CD4-positive, alpha-beta T cell (primary cell): Measurements from ENCODE around the gene ARCN1. TPM values are rescaled to one million over a fixed set of nuclear protein-coding genes. Genes with fewer than 3 reads are reported as not detected.

Source experiments
- ATAC-seq: fragments of 200-7000 bp; cut with Tn5 transposase; one replicate; pipeline ENCODE4 v1.10.0; 2022; ENCODE audit warnings: mild to moderate bottlenecking; ENCODE audit not compliant: poor library complexity
- CTCF ChIA-PET: fragments of 350-600 bp; sonication (Branson Sonifier 250); formaldehyde crosslinking; loops from one replicate; lab custom pipeline; 2021; ENCODE audit warnings: antibody characterized with exemption, inconsistent platforms; lab: Charles Lee
- POLR2A ChIA-PET: fragments of 350-600 bp; sonication (Branson Sonifier 250); formaldehyde crosslinking; loops from one replicate; lab custom pipeline; 2021; ENCODE audit warnings: antibody characterized with exemption, inconsistent platforms; lab: Charles Lee
- DNase-seq, 14 experiments: peaks; one replicate each; pipeline ENCODE4 v3.0.0-alpha.2; 2013 to 2020; ENCODE audit warnings: mixed read lengths in 2 of 14
- H3K27ac ChIP-seq, 2 donors: one replicate each; pipeline versions ENCODE4 v1.5.1 to v1.7.0; 2013; ENCODE audit warnings: low read length in 2 of 2, low read depth in 1 of 2, mild to moderate bottlenecking in 1 of 2
- H3K27me3 ChIP-seq, 2 experiments: 1 replicate in 1 of 2; 2 replicates in 1 of 2; pipeline versions ENCODE4 v1.6.1 to v1.7.0; 2013; ENCODE audit warnings: low read length in 2 of 2, control low read depth in 1 of 2, mild to moderate bottlenecking in 1 of 2, moderate library complexity in 1 of 2; ENCODE audit not compliant: insufficient read depth in 2 of 2, control insufficient read depth in 1 of 2
- H3K36me3 ChIP-seq: one replicate; pipeline ENCODE4 v1.6.1; 2013; ENCODE audit warnings: low read length, control low read depth; ENCODE audit not compliant: insufficient read depth
- H3K4me1 ChIP-seq: one replicate; pipeline ENCODE4 v1.6.1; 2013; ENCODE audit warnings: low read length, control low read depth; ENCODE audit not compliant: insufficient read depth
- H3K4me3 ChIP-seq: one replicate; pipeline ENCODE4 v1.5.1; 2013; ENCODE audit warnings: mild to moderate bottlenecking, low read length, moderate library complexity
- H3K9me3 ChIP-seq, 2 experiments: 1 replicate in 1 of 2; 2 replicates in 1 of 2; pipeline versions ENCODE4 v1.6.1 to v1.7.0; 2013; ENCODE audit warnings: low read length in 2 of 2, mild to moderate bottlenecking in 2 of 2, control low read depth in 1 of 2, moderate library complexity in 1 of 2; ENCODE audit not compliant: control insufficient read depth in 1 of 2, insufficient read depth in 1 of 2
- H3K27ac Mint-ChIP-seq: one replicate; pipeline ENCODE4 v1.8.0; 2020; ENCODE audit warnings: mixed read lengths
- H3K27me3 Mint-ChIP-seq: one replicate; pipeline ENCODE4 v1.8.0; 2021; ENCODE audit warnings: mixed read lengths
- H3K36me3 Mint-ChIP-seq: one replicate; pipeline ENCODE4 v1.8.0; 2021; ENCODE audit warnings: low read depth, mixed read lengths
- H3K4me1 Mint-ChIP-seq: one replicate; pipeline ENCODE4 v1.8.0; 2021; ENCODE audit warnings: low read depth, mixed read lengths
- H3K4me3 Mint-ChIP-seq: one replicate; pipeline ENCODE4 v1.8.0; 2020; ENCODE audit warnings: mild to moderate bottlenecking, mixed read lengths
- H3K9me3 Mint-ChIP-seq: one replicate; pipeline ENCODE4 v1.8.0; 2020; ENCODE audit warnings: mixed read lengths
- intact Hi-C, 2 experiments: fragments of 100-400 bp; cut with DNase I in 1 of 2; cut with micrococcal nuclease in 1 of 2; formaldehyde crosslinking; loops; one replicate each; pipeline versions ENCODE4 v1.15.1 to v1.9.0; 2023 to 2025; cut with DNase I, micrococcal nuclease
- total RNA-seq, 174 experiments: library from RNA in 2 of 174; stranded (reverse) in 2 of 174; gene quantifications; one replicate each; pipeline ENCODE4 v1.2.3 and lab custom pipeline; 2021 to 2026
- TF ChIP-seq, protein P1 (sequence below): fragments of 200-600 bp; IDR thresholded peaks from one replicate; pipeline ENCODE4 v1.8.0; 2022; ENCODE audit warnings: antibody characterized with exemption, mild to moderate bottlenecking

ARCN1 gene
- total RNA-seq, 2 experiments from 2014 or later = 73.7 to 78.6 TPM

DNA sequence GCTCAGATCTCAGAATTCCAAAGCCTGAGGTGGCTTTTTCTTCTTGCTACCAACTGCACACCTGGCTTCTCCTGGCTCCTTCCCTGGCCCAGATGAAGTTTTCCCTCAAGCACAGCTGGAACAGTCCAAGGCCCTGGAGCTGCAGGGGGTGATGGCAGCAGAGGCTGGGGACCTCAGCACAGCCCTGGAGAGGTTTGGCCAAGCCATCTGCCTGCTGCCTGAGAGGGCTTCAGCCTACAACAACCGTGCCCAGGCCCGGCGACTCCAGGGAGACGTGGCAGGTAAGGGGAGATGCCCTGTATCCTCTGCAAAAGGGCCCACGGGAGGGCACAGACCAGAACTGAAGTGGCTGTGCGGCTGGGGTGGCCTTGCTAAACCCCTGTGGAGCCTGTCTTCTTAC lies 43.7 kb upstream of the ARCN1 start:
- no peak for DNase-seq
- Mint-ChIP-seq H3K4me3 (no peak overlapping the region), H3K9me3 (no peaks in the 10 kb centered on the region), H3K4me1 (peaks cover 52% of the 10 kb centered on the region), H3K27me3 (no peaks in the 10 kb centered on the region), H3K36me3 (peaks cover 22% of the 10 kb centered on the region), H3K27ac (no peak overlapping the region)
- POLR2A ChIA-PET = no interaction called here
- CTCF ChIA-PET = no interaction called here
- intact Hi-C loops = no loop called here
- H3K4me1 ChIP-seq = peaks cover 29% of the 10 kb centered on the region
- no peak for ATAC-seq
- H3K27ac ChIP-seq = no peak overlapping the region
- H3K9me3 ChIP-seq = no peaks in the 10 kb centered on the region
- H3K4me3 ChIP-seq = no peak overlapping the region
- H3K36me3 ChIP-seq = peaks cover 2% of the 10 kb centered on the region
- TF ChIP-seq, protein P1, sequence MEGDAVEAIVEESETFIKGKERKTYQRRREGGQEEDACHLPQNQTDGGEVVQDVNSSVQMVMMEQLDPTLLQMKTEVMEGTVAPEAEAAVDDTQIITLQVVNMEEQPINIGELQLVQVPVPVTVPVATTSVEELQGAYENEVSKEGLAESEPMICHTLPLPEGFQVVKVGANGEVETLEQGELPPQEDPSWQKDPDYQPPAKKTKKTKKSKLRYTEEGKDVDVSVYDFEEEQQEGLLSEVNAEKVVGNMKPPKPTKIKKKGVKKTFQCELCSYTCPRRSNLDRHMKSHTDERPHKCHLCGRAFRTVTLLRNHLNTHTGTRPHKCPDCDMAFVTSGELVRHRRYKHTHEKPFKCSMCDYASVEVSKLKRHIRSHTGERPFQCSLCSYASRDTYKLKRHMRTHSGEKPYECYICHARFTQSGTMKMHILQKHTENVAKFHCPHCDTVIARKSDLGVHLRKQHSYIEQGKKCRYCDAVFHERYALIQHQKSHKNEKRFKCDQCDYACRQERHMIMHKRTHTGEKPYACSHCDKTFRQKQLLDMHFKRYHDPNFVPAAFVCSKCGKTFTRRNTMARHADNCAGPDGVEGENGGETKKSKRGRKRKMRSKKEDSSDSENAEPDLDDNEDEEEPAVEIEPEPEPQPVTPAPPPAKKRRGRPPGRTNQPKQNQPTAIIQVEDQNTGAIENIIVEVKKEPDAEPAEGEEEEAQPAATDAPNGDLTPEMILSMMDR = no peak
- H3K27me3 ChIP-seq = no peaks in the 10 kb centered on the region

DNA sequence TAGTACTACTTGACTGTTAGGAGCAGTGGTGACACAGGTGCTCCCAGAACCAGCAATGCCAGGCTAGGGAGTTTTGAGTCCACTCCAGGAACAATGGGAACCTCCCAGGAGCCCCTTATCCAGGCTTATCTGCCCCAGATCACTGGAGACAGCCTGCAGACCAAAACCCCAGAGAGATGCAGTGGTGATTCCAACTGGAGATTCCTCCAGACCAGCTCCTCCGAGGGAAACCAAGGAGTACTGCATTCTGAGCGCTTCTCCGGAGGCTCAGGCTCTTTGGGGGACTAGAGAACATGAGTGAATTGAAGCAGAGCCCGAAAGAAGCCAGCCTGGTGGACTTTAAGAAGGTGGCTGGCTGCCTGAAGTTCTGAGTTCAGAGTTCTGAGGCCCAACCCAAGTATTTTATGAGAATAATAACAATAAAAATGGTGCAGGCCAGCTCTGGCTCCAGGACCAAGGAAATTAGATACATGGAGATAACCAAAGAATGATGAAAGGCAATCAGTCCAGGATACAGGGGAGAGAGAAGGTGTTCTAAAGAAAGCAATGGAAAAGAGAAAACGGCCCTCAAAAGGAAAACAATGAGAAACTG lies 42.5 kb upstream of the ARCN1 start:
- CTCF ChIA-PET = no interaction called here
- Mint-ChIP-seq H3K4me3 (peak overlapping the region; percentile 92), H3K36me3 (peaks cover 12% of the 10 kb centered on the region), H3K27ac (peak overlapping the region; percentile 83), H3K4me1 (peaks cover 47% of the 10 kb centered on the region), H3K27me3 (no peaks in the 10 kb centered on the region), H3K9me3 (no peaks in the 10 kb centered on the region)
- Histone ChIP-seq H3K4me3 (peak overlapping the region; percentile 73), H3K4me1 (peaks cover 29% of the 10 kb centered on the region), H3K36me3 (peaks cover 2% of the 10 kb centered on the region), H3K27me3 (no peaks in the 10 kb centered on the region), H3K27ac (no peak overlapping the region), H3K9me3 (no peaks in the 10 kb centered on the region)
- ATAC-seq (no peak), DNase-seq (no peak)
- TF ChIP-seq, protein P1 = no peak
- intact Hi-C loops = loop anchor here (2.0 to 5.0 kb wide), 2 partner anchors 38 to 43 kb away; partner anchors contain the start of genes ARCN1 (in 1 of the 2) and IFT46 (in 1 of the 2)
- POLR2A ChIA-PET = interaction anchor here (1.0 to 1.4 kb wide), 3 partner anchors 43 to 93 kb away, joined by 3 to 13 read pairs (median 6); partner anchors contain the start of genes ARCN1 and KMT2A

DNA sequence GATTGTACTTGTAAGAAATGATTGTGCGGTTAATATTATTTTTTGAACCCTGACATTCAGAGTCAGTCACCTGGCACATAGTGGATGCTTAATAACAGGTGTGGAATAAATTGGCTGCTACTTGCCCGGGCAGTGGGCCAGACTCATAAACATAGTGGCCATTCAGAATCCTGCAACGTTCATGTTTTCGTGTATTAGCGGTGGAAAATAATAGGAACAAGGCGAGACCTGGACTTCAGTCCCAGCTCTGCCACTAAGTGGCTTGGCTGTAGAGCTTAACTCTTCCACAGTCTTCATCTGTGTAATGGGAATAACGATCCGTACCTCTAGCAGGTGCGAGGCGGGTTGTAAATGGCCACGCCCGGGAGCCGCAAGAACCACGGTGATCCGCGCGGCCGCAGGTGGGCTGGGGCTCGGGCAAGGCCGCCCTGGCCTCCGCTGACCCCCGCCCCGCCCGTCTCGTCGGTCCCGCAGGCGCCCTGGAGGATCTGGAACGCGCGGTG lies 42.0 kb upstream of the ARCN1 start:
- Mint-ChIP-seq H3K36me3 (peaks cover 12% of the 10 kb centered on the region), H3K4me1 (peaks cover 47% of the 10 kb centered on the region), H3K27me3 (no peaks in the 10 kb centered on the region), H3K27ac (peak overlapping the region; percentile 83), H3K9me3 (no peaks in the 10 kb centered on the region), H3K4me3 (peak overlapping the region; percentile 92)
- DNase-seq = no peak
- no peaks in the 10 kb centered on the region for H3K36me3 ChIP-seq
- TF ChIP-seq, protein P1 = no peak
- H3K9me3 ChIP-seq = no peaks in the 10 kb centered on the region
- ChIA-PET CTCF (no interaction called here), POLR2A (interaction anchor here (0.6 to 1.4 kb wide), 4 partner anchors 42 to 131 kb away, joined by 3 to 13 read pairs (median 5); partner anchors contain the start of genes ARCN1 and KMT2A)
- peaks cover 29% of the 10 kb centered on the region for H3K4me1 ChIP-seq
- H3K27ac ChIP-seq = peak overlapping the region in 1 of 2 donors; percentile 30
- H3K27me3 ChIP-seq = no peaks in the 10 kb centered on the region
- intact Hi-C loops = loop anchor here (2.0 to 5.0 kb wide), 2 partner anchors 37 to 43 kb away; partner anchors contain the start of genes ARCN1 (in 1 of the 2) and IFT46 (in 1 of the 2)
- no peak for ATAC-seq
- H3K4me3 ChIP-seq = peak overlapping the region; percentile 73
